CD14-positive monocyte (primary cell): ENCODE measurements around the gene SPACDR. TPM values are rescaled to one million over a fixed set of nuclear protein-coding genes. Genes with fewer than 3 reads are reported as not detected.

Source experiments
- DNase-seq, 3 donors: peaks; one replicate each; pipeline ENCODE4 v3.0.0-alpha.2; 2011 to 2022
- H2AFZ ChIP-seq: 2 replicates; pipeline ENCODE4 v1.6.0; 2012; ENCODE audit warnings: mild to moderate bottlenecking, low read depth, low read length, inconsistent platforms; ENCODE audit not compliant: insufficient read depth, poor library complexity, severe bottlenecking
- H3K27ac ChIP-seq, 2 donors: 1 replicate in 1 of 2; 2 replicates in 1 of 2; pipeline ENCODE4 v1.5.1; 2012 to 2013; ENCODE audit warnings: low read length in 2 of 2, control low read depth in 1 of 2, inconsistent platforms in 1 of 2, low read depth in 1 of 2, mild to moderate bottlenecking in 1 of 2
- H3K27me3 ChIP-seq, 2 donors: one replicate each; pipeline versions ENCODE4 v1.6.0 to v1.6.1; 2011 to 2013; ENCODE audit warnings: low read length in 2 of 2; ENCODE audit not compliant: control insufficient read depth in 2 of 2, insufficient read depth in 2 of 2
- H3K36me3 ChIP-seq, 2 donors: replicated peaks in 1 of 2; 1 replicate in 1 of 2; 2 replicates in 1 of 2; pipeline versions ENCODE4 v1.5.1 to v1.6.1; 2012 to 2013; ENCODE audit warnings: low read length in 2 of 2, control low read depth in 1 of 2, inconsistent platforms in 1 of 2, mild to moderate bottlenecking in 1 of 2; ENCODE audit not compliant: insufficient read depth in 2 of 2, control insufficient read depth in 1 of 2
- H3K4me1 ChIP-seq, 2 donors: 1 replicate in 1 of 2; 2 replicates in 1 of 2; pipeline versions ENCODE4 v1.5.1 to v1.6.1; 2012 to 2013; ENCODE audit warnings: low read length in 2 of 2, control low read depth in 1 of 2, inconsistent platforms in 1 of 2, mild to moderate bottlenecking in 1 of 2, moderate library complexity in 1 of 2; ENCODE audit not compliant: insufficient read depth in 2 of 2, control insufficient read depth in 1 of 2
- H3K4me2 ChIP-seq: replicated peaks from 2 replicates; pipeline ENCODE3; 2012; ENCODE audit warnings: low read length, moderate library complexity, mild to moderate bottlenecking; ENCODE audit not compliant: poor library complexity, severe bottlenecking; ENCODE audit errors: extremely low read depth
- H3K4me3 ChIP-seq, 3 experiments: fragments of 200-600 bp in 1 of 3; sonication (generic) in 1 of 3; replicated peaks in 1 of 3; 1 replicate in 2 of 3; 2 replicates in 1 of 3; pipeline ENCODE4 v1.5.1; 2011 to 2013; ENCODE audit warnings: low read length in 3 of 3, mild to moderate bottlenecking in 3 of 3, control low read depth in 2 of 3, low read depth in 2 of 3, inconsistent platforms in 1 of 3, moderate library complexity in 1 of 3
- H3K79me2 ChIP-seq: 2 replicates; pipeline ENCODE4 v1.6.0; 2012; ENCODE audit warnings: mild to moderate bottlenecking, control low read depth, inconsistent platforms, low read length, moderate library complexity; ENCODE audit not compliant: insufficient read depth
- H3K9ac ChIP-seq: 2 replicates; pipeline ENCODE4 v1.6.0; 2017; ENCODE audit warnings: low read length, mild to moderate bottlenecking; ENCODE audit not compliant: insufficient read depth, poor library complexity, severe bottlenecking
- H3K9me3 ChIP-seq, 2 donors: replicated peaks in 1 of 2; 1 replicate in 1 of 2; 2 replicates in 1 of 2; pipeline versions ENCODE4 v1.5.1 to v1.6.1; 2012 to 2013; ENCODE audit warnings: low read length in 2 of 2, control low read depth in 1 of 2; ENCODE audit not compliant: control insufficient read depth in 1 of 2, insufficient read depth in 1 of 2
- H4K20me1 ChIP-seq: 2 replicates; pipeline ENCODE4 v1.6.0; 2012; ENCODE audit warnings: mild to moderate bottlenecking, low read length, control low read depth, moderate library complexity; ENCODE audit not compliant: insufficient read depth
- H3K27ac Mint-ChIP-seq, 7 donors: one replicate each; pipeline ENCODE4 v1.8.0; 2020; ENCODE audit warnings: mild to moderate bottlenecking in 7 of 7, mixed read lengths in 7 of 7, moderate library complexity in 6 of 7, inconsistent platforms in 2 of 7
- H3K27me3 Mint-ChIP-seq, 3 donors: one replicate each; pipeline ENCODE4 v1.8.0; 2021 to 2022; ENCODE audit warnings: low read depth in 3 of 3, mild to moderate bottlenecking in 3 of 3, mixed read lengths in 3 of 3, moderate library complexity in 3 of 3, inconsistent platforms in 1 of 3
- H3K36me3 Mint-ChIP-seq, 2 donors: one replicate each; pipeline ENCODE4 v1.8.0; 2020; ENCODE audit warnings: mixed read lengths in 2 of 2, inconsistent platforms in 1 of 2, mild to moderate bottlenecking in 1 of 2
- H3K4me1 Mint-ChIP-seq: one replicate; pipeline ENCODE4 v1.8.0; 2020; ENCODE audit warnings: mild to moderate bottlenecking, mixed read lengths
- H3K4me3 Mint-ChIP-seq, 2 donors: one replicate each; pipeline ENCODE4 v1.8.0; 2020; ENCODE audit warnings: mild to moderate bottlenecking in 2 of 2, mixed read lengths in 2 of 2, moderate library complexity in 1 of 2
- H3K9me3 Mint-ChIP-seq, 7 donors: one replicate each; pipeline ENCODE4 v1.8.0; 2020 to 2022; ENCODE audit warnings: mixed read lengths in 7 of 7, mild to moderate bottlenecking in 6 of 7, moderate library complexity in 6 of 7, inconsistent platforms in 2 of 7
- WGBS: methylation state at CpG from one replicate; pipeline ENCODE4 v1.1.5; 2013; ENCODE audit warnings: missing lambda C conversion rate; ENCODE audit not compliant: insufficient coverage; 5-methylcytosine and 5-hydroxymethylcytosine counted together
- intact Hi-C, 2 donors: fragments of 100-400 bp; cut with micrococcal nuclease; formaldehyde crosslinking; loops; one replicate each; pipeline versions ENCODE4 v1.15.0 to v1.15.1; 2023
- polyA plus RNA-seq, 3 donors: library from polyadenylated mRNA; depleted of rRNA in 1 of 3; unstranded in 2 of 3; stranded (reverse) in 1 of 3; fragments of 300-500 nt in 2 of 3; fragments of >200 nt in 1 of 3; fragmentation: Illumina TruSeq in 2 of 3; gene quantifications; 1 replicate in 2 of 3; 2 replicates in 1 of 3; pipeline ENCODE4 v1.2.3, GENCODE V29; 2012 to 2021
- TF ChIP-seq, protein P1 (sequence below): fragments of 200-600 bp; IDR thresholded peaks from one replicate; pipeline ENCODE4 v1.8.0; 2022; ENCODE audit warnings: antibody characterized with exemption, mild to moderate bottlenecking

The SPACDR gene
- polyA plus RNA-seq, 3 donors: 0.40 to 2.5 TPM; not detected in 1

DNA sequence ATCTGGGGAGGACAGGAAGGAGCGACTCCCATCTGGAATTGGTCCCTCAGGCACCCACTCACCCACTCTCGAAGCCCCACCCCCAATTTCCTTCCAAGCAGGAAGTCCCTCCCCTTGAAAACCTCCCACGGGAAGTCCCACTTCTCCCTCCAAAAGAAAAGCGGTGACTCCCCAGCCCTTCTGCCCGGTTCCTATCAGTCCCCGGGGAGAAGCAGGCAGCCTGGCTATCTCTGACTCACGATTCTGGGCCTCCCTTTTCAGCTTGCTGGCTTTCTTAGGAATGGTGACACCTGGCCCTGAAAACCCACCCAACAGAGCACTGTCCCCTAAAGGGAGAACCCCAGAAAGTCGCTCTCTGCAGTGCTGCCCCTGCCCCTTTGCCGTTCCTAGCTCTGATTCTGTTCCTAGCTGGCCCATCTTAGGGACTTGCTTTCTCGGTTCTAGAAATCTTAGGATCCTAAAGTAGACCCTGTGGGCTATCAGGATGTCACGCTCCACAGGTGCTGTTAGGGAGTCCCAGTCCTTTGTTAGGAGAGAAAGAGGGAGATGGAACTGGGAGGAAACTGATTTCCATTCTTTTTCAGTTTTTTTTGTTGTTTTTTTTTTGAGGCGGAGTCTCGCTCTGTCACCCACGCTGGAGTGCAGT is 8.9 kb upstream of the SPACDR start:
- Histone ChIP-seq H2AFZ (no peak overlapping the region), H3K79me2 (peaks cover 44% of the 10 kb centered on the region), H3K4me2 (peak overlapping the region; percentile 14), H4K20me1 (peaks cover 100% of the 10 kb centered on the region), H3K9ac (no peak overlapping the region), H3K9me3 (no peaks in the 10 kb centered on the region), H3K4me3 (peak overlapping the region in 1 of 3 experiments; percentile 15), H3K4me1 (peaks cover 51 to 56% of the 10 kb centered on the region in 2 donors), H3K27me3 (no peaks in the 10 kb centered on the region), H3K27ac (peak overlapping the region; percentile 0 to 52), H3K36me3 (peaks cover 28 to 73% of the 10 kb centered on the region in 2 donors)
- peaks cover 0 to under 1% (median 0%) of the 10 kb centered on the region in 7 donors for H3K9me3 Mint-ChIP-seq
- TF ChIP-seq, protein P1, sequence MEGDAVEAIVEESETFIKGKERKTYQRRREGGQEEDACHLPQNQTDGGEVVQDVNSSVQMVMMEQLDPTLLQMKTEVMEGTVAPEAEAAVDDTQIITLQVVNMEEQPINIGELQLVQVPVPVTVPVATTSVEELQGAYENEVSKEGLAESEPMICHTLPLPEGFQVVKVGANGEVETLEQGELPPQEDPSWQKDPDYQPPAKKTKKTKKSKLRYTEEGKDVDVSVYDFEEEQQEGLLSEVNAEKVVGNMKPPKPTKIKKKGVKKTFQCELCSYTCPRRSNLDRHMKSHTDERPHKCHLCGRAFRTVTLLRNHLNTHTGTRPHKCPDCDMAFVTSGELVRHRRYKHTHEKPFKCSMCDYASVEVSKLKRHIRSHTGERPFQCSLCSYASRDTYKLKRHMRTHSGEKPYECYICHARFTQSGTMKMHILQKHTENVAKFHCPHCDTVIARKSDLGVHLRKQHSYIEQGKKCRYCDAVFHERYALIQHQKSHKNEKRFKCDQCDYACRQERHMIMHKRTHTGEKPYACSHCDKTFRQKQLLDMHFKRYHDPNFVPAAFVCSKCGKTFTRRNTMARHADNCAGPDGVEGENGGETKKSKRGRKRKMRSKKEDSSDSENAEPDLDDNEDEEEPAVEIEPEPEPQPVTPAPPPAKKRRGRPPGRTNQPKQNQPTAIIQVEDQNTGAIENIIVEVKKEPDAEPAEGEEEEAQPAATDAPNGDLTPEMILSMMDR: no peak
- no peak overlapping the region for H3K4me3 Mint-ChIP-seq
- peaks cover 53% of the 10 kb centered on the region for H3K4me1 Mint-ChIP-seq
- intact Hi-C loops: loop anchor here in 1 of 2 donors (5.0 kb wide), 1 partner anchor 254 kb away; no protein-coding TSS in a partner anchor
- peaks cover 33 to 78% of the 10 kb centered on the region in 2 donors for H3K36me3 Mint-ChIP-seq
- 49% methylated on average over 12 of the region's 14 CpGs for WGBS
- H3K27me3 Mint-ChIP-seq: peaks cover 0 to 3% (median 2%) of the 10 kb centered on the region in 3 donors
- H3K27ac Mint-ChIP-seq: peak overlapping the region in 6 of 7 donors; percentile 25 to 86 (median 63)
- DNase-seq: peak in 2 of 3 donors; percentile 22 to 77

DNA sequence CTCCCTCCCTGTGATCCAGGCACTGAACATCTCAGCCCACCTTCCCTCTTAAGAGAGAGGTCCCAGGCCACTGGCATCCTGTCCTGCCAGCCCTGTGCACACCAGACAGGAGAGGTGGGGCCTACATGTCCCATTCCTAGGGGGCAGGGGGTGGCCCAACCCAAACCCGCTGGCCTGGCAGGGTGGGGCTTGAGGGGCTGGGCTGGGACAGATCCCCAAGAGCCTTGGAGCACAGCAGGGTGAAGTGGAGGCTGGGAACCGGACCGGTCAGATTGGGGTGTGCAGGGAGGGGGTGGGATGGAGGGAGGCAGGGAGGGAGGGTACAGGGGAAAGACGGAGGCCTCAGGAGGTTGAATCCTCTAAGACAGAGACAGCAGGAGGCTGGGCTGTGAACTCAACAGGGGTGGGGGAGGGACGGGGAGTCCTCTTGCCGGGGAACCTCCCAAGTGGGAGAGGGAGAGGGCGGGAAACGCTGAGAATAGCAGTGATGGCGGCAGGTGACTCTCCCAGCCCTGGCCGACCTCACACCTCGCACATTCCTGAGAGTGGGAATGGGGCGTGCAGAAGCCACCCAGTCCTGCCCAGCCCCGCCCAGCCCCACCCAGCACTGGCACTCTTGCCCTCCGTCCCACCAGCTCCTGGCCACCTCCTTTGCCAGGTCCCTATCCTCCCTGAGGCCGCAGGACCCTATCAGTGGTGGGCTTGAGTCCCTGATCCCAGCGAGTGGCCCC is 8.2 kb upstream of the SPACDR start:
- H3K4me3 ChIP-seq: no peak overlapping the region
- TF ChIP-seq, protein P1: no peak
- peaks cover 35 to 80% of the 10 kb centered on the region in 2 donors for H3K36me3 ChIP-seq
- H3K9me3 ChIP-seq: no peaks in the 10 kb centered on the region
- H3K9ac ChIP-seq: no peak overlapping the region
- Mint-ChIP-seq H3K9me3 (no peaks in the 10 kb centered on the region), H3K4me3 (no peak overlapping the region), H3K4me1 (peaks cover 55% of the 10 kb centered on the region), H3K36me3 (peaks cover 35 to 84% of the 10 kb centered on the region in 2 donors), H3K27me3 (peaks cover 0 to 3% (median 2%) of the 10 kb centered on the region in 3 donors), H3K27ac (peak overlapping the region in 3 of 7 donors; percentile 42 to 79 (median 66))
- WGBS: 86% methylated on average over 14 of the region's 16 CpGs
- no peaks in the 10 kb centered on the region for H3K27me3 ChIP-seq
- peak overlapping the region in 1 of 2 donors; percentile 52 for H3K27ac ChIP-seq
- H3K4me2 ChIP-seq: no peak overlapping the region
- no peak for DNase-seq
- peaks cover 100% of the 10 kb centered on the region for H4K20me1 ChIP-seq
- peaks cover 37% of the 10 kb centered on the region for H3K79me2 ChIP-seq
- intact Hi-C loops: loop anchor here in 1 of 2 donors (5.0 kb wide), 1 partner anchor 255 kb away; no protein-coding TSS in a partner anchor
- H3K4me1 ChIP-seq: peaks cover 47 to 53% of the 10 kb centered on the region in 2 donors
- no peak overlapping the region for H2AFZ ChIP-seq
